Type B pancreatic cell (in vitro differentiated cells): ENCODE data around the gene COX14. TPM values are rescaled to one million over a fixed set of nuclear protein-coding genes. Genes with fewer than 3 reads are reported as not detected.

Source experiments
- DNase-seq: peaks from one replicate; pipeline ENCODE4 v3.0.0; 2021; ENCODE audit warnings: mixed read lengths; ENCODE audit not compliant: unreplicated experiment; ENCODE audit errors: extremely low spot score
- H3K27ac Mint-ChIP-seq: 2 replicates; pipeline ENCODE4 v1.8.0; 2021; ENCODE audit warnings: mild to moderate bottlenecking, mixed read lengths
- H3K27me3 Mint-ChIP-seq: 2 replicates; pipeline ENCODE4 v1.8.0; 2021; ENCODE audit warnings: mixed read lengths
- H3K36me3 Mint-ChIP-seq: 2 replicates; pipeline ENCODE4 v1.8.0; 2021; ENCODE audit warnings: mixed read lengths
- H3K4me1 Mint-ChIP-seq: one replicate; pipeline ENCODE4 v1.8.0; 2021; ENCODE audit warnings: mixed read lengths; ENCODE audit not compliant: unreplicated experiment
- H3K4me3 Mint-ChIP-seq: 2 replicates; pipeline ENCODE4 v1.8.0; 2021; ENCODE audit warnings: mild to moderate bottlenecking, mixed read lengths
- H3K9me3 Mint-ChIP-seq: 2 replicates; pipeline ENCODE4 v1.8.0; 2021; ENCODE audit warnings: mixed read lengths
- total RNA-seq: library from RNA; stranded (reverse); gene quantifications from 2 replicates; pipeline ENCODE4 v1.2.1, GENCODE V29; 2021; ENCODE audit warnings: low replicate concordance
- TF ChIP-seq, protein P1 (sequence below): fragments of 200-600 bp; sonication (generic); conservative IDR thresholded peaks from 2 replicates; pipeline ENCODE4 v1.5.0; 2021; ENCODE audit warnings: antibody characterized with exemption, mild to moderate bottlenecking

Gene COX14
- total RNA-seq, 1 donor from 2014 or later, result 42.6 TPM

DNA sequence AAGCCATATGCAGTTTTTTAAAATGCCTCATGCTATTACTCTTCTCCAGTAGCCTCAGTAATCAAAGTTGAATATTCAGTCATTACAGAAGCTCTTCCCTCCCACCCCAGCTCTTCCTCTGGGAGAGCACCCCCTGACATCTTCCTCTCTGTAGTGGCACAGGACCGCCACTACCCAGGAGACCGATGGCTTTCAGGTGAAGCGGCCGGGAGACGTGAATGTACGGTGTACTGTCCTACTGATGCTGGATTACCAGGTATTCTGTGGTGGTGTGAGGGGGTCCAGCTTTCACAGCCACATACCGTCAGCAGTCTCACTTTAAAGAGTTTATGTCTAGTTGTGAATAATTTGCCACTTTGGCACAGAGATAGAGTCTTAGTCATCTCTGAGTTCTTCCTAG is 22.3 kb upstream of the COX14 start:
- H3K27me3 Mint-ChIP-seq, result no peaks in the 10 kb centered on the region
- H3K27ac Mint-ChIP-seq, result no peak overlapping the region
- no peak for DNase-seq
- H3K9me3 Mint-ChIP-seq, result no peaks in the 10 kb centered on the region
- H3K4me1 Mint-ChIP-seq, result peaks cover 12% of the 10 kb centered on the region
- TF ChIP-seq, protein P1, sequence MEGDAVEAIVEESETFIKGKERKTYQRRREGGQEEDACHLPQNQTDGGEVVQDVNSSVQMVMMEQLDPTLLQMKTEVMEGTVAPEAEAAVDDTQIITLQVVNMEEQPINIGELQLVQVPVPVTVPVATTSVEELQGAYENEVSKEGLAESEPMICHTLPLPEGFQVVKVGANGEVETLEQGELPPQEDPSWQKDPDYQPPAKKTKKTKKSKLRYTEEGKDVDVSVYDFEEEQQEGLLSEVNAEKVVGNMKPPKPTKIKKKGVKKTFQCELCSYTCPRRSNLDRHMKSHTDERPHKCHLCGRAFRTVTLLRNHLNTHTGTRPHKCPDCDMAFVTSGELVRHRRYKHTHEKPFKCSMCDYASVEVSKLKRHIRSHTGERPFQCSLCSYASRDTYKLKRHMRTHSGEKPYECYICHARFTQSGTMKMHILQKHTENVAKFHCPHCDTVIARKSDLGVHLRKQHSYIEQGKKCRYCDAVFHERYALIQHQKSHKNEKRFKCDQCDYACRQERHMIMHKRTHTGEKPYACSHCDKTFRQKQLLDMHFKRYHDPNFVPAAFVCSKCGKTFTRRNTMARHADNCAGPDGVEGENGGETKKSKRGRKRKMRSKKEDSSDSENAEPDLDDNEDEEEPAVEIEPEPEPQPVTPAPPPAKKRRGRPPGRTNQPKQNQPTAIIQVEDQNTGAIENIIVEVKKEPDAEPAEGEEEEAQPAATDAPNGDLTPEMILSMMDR, result no peak
- no peak overlapping the region for H3K4me3 Mint-ChIP-seq
- peaks cover 23% of the 10 kb centered on the region for H3K36me3 Mint-ChIP-seq

DNA sequence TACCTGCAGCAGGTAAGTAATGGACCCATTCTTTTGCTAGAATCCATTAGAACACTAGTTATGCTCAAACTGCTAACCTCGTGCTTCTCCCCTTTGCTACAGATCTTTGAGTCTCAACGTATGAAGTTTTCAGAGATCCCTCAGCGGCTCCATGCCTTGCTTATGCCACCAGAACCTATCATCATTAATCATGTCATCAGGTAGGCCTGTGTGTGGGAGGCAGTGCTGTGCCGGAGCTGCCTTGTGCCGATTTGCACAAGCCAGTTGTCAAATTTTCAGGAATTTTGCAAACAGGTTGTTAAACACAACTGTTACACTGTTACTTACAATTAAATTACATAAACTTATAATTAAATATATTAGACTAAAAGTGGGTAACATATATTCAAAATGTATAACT is 21.6 kb upstream of the COX14 start:
- no peaks in the 10 kb centered on the region for H3K9me3 Mint-ChIP-seq
- peaks cover 27% of the 10 kb centered on the region for H3K36me3 Mint-ChIP-seq
- H3K27me3 Mint-ChIP-seq, result no peaks in the 10 kb centered on the region

DNA sequence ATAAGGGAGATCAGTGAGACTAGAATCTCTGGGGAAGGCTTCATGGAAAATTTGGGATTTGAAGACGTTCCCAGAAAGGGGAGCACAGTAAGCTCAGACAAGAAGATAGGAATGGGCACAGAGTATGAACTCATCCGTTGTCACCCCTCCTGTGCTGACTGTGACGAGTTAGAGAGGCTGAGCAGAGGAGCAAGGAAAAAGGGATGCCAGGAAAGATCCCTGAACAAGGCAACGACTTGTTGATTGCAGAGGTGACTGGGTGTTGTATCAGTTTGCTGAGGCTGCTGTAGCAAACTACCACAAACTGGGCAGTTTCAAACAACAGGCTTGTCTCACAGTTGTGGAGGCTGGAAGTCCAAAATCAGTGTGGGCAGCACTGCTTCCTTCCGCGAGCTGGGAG is 14.1 kb upstream of the COX14 start:
- peaks cover 4% of the 10 kb centered on the region for H3K4me1 Mint-ChIP-seq
- peaks cover 42% of the 10 kb centered on the region for H3K36me3 Mint-ChIP-seq
- no peak for DNase-seq
- TF ChIP-seq, protein P1, result no peak
- H3K27ac Mint-ChIP-seq, result no peak overlapping the region
- H3K9me3 Mint-ChIP-seq, result no peaks in the 10 kb centered on the region
- H3K27me3 Mint-ChIP-seq, result no peaks in the 10 kb centered on the region
- no peak overlapping the region for H3K4me3 Mint-ChIP-seq

More for the DNA sequence above, 21.6 kb upstream of the COX14 start:
- Mint-ChIP-seq H3K27ac (no peak overlapping the region), H3K4me1 (peaks cover 8% of the 10 kb centered on the region), H3K4me3 (no peak overlapping the region)
- no peak for DNase-seq
- TF ChIP-seq, protein P1, result no peak

DNA sequence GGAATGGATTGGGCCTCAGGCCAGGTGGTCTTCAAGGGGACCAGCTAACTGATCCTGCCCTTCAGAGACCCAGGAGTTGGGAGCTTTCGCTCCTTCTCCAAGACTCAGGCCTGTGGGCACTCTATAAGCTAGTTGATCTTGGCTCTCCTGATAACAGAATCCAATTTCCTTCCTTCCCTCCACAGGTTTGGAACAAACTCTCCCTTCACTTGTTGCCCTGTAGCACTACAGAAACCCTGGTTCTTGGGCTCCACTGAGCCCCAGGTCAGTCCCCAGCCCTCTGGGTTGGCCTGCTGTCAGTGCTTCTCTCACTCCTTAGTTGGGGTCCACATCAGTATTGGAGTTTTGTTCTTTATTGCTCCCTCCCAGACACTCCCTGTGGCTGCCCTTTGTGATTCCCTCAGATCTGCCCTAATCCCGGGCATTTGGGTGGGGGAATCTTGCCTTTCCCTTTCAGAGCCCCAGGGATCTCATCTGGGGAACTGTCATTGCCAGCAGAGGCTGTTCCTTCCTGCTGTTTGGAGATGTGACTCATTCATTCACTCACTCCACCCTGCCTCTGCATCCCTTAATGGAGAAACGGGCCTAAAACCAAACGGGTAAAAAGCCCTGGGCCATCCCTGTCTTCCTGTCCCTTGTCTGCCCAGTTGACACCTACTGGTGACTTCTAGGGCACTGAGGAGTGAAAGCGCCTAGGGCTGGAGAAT is 12.6 kb upstream of the COX14 start:
- TF ChIP-seq, protein P1, result no peak
- H3K27ac Mint-ChIP-seq, result no peak overlapping the region

DNA sequence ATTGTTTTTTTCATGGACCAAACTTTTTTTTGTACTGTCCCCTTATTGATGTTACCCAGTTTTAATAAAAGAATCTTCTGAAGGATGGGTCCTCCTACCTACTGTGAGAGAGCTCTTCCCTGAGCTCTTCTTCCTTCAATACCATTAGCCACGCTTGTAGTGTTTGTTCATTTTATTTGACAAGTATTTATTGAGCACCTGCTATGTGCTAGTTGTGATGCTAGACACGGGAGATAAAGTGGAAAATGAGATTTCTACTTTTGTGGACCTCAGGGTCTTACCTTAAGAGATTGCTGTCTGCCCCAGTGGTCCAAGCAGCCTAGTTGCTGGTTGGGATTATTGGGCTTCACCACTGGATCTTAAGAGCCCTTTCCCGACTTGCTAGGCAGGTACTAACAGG is 11.5 kb upstream of the COX14 start:
- Mint-ChIP-seq H3K4me1 (peaks cover 7% of the 10 kb centered on the region), H3K27me3 (no peaks in the 10 kb centered on the region), H3K4me3 (no peak overlapping the region), H3K36me3 (peaks cover 37% of the 10 kb centered on the region), H3K27ac (no peak overlapping the region), H3K9me3 (no peaks in the 10 kb centered on the region)
- no peak for DNase-seq
- TF ChIP-seq, protein P1, result no peak

More for the DNA sequence above, 12.6 kb upstream of the COX14 start:
- DNase-seq, result no peak
- Mint-ChIP-seq H3K36me3 (peaks cover 42% of the 10 kb centered on the region), H3K27me3 (no peaks in the 10 kb centered on the region), H3K4me1 (peaks cover 7% of the 10 kb centered on the region), H3K9me3 (no peaks in the 10 kb centered on the region), H3K4me3 (no peak overlapping the region)
